CD4-positive, alpha-beta T cell treated with Interleukin-17A for 1 hour (primary cell): ENCODE data around the gene DSTN.
A peak's percentile ranks its signal among the peaks of the same experiment; 100 is the strongest.

Source experiments
- DNase-seq: peaks from one replicate; pipeline ENCODE4 v3.0.0-alpha.2; 2020

The DSTN gene

DNA sequence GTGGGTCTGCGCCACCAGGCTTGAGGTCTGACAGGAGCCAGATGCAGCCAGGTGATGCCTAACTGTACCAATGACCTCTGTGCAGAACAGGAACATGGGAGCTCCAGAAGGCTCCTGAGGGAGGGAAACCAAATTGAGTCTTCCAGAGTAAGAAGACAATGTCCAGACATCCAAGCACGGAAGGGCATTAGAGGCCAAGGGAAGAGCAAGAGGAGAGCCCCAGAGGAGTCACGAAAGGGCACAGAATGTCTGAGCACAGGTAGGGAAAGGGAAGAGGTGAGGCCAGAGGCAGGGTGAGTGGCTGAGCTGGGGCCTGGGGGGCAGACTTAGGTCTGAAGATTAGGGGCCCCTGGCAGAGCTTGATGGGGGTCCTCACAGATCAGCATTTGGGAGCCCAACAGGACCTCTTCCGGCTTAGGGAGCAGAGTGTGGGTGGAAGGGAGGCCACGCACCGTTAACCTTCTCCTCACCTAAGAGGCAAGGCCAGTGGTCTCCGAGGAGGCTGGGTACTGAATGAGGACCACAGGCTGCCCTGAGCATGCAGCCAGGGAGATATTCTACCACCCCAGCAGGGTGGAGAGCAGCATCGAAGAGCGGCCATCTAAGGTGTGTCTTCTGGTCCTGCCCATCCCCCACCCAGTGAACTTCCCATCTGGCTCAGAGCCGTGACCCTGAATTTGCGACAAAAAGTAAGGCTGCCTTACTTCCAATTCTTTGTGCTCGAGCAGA is 70.4 kb downstream of the DSTN start:
- DNase-seq = no peak

DNA sequence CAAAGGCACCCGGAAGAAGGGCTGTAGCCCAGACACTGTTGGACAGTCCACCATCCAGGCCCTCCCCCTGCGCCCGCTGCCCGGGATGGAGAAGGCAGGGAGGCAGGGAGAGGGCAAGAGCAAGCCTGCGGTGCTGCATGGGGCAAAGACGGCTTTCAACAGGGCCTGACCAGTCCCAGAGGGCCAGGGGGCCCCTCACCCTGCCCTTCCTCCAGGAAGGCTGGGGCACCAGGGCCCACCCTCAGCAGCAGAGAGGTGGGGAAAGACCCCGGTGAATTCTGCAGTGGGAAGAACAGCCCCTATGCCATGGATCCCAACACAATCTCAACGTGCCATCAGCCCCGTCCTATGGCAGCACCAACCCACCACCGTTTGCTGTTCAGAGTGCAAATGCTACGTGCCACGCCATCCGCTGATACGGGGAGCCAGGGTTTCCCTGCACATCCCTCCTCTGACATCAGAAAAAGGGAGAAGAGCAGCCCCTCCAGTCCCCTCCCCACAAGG is 71.1 kb downstream of the DSTN start:
- DNase-seq = no peak

DNA sequence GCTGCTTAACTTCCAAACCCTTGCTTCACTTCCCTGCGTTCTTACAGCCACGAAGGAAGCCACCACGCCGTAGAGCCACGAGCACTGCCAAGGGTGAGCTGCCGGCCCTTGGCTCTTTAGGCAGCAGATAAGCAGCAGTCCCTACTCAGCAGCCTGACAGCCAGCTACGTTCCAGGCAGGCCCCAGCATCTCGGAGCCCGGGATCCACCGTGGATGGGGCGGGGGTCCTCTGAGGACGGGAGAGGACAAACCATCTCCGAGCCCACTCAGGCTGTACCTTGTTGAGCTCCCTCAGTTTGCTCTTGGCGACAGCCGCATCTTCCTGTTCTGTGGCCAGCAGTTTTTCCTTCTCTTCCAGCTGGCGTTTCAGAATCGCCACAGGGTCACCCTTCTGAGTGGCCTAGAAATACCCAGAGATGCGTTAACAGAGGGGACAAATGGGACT is 71.7 kb downstream of the DSTN start:
- no peak for DNase-seq

DNA sequence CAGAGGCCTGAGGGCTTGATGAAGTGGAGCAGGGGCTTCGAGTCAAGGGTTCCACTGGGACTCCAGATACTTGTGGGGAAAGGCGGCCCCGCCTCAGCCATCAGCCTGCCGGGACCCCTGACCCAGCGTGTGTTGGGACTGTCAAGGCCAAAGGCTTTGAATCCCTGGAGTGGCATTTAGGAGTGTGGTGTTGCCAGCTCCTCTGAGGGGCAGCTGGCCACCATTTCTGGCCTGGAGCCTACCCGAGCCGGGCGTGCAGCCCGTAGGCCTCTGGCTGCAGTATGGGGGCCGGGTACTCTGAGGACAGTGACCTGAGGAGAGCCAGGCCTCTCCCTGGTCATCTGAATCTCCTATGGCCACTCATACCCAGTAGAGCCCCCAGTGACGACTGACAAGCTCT is 72.1 kb downstream of the DSTN start:
- no peak for DNase-seq

DNA sequence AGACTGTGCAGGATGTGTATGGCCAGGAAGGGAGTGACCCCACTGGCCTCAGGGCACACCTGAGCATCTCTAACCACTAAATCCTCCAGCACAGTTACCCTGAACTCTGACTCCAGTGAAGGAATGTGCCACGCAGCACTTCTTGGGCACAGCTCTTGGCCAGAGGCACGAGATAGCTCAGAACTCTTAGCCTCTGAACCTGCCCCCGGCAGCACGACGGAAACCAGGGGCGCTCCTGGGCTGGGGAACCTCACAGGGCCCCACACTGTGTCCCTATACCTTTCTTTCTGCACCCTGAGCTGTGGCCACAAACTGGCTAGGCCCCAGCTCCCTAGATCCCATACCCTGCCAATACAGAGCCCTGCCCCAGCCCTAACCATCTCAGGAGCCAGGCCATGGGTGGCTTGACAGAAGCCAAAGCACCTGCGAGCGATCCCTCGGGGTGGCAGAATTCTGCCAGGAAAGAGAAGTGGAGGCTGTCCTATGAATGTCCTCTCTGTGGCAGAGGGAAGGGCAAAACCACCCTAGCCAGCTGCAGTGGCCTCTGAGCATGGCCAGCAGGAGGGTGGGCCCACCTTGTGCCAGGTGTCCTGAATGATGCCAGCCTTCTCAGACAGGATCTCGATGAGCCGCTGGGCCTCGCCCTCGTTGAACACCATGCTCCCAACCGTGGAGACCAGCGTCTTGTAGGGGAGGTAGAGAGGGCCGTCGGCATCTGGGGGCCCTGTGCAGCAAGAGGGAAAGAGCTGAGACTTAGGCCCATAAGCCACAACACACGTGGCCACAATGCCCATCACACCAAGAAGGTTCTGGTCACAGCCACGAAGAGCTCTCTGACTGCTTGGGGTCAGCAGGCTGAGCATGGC is 72.8 kb downstream of the DSTN start:
- no peak for DNase-seq

- no peak for DNase-seq
Observed at GRCh38 chr20:17643531-17644188, 73.8 kb downstream of the DSTN start.

DNA sequence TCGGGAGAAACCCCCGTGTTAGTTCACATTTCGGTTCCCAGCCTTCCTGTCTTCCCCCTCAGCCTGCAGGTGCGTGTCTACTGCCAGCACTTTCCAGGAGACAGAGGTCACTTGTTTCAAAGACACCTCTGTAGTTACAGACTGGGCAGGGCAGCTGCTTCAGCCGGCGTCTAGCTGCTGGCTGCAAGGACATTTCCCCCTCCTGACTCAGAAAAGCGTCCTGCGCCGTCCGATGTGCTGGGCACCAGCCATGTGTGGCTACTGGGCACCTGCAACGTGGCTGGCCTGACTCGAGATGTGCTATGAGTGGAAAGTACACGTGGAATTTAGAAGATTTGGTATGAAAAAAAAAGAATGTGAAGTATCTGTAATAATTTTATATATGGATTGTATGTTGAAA is 74.6 kb downstream of the DSTN start:
- no peak for DNase-seq

DNA sequence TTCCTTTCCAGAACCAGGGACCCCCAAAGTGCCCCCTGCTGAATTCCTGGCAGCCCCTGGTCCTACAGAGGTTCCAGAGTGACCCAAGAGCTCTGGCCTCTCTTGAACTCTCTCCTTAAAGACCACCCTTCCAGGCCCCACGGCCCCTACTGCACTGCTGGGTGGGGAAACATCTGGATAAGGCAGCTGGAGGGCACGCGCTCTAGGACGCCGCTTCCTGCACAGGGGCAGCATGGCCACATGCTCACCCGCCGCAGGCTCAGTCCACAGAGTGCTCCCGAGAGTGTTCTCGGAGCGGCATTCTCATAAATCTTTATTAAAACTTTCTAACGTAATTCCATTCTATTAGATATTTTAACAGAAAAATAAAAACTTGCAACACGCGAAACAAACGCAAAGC is 75.1 kb downstream of the DSTN start:
- no peak for DNase-seq

- DNase-seq = no peak
Observed at GRCh38 chr20:17645546-17646208, 75.8 kb downstream of the DSTN start.

- DNase-seq = no peak
Observed at GRCh38 chr20:17646209-17646960, 76.5 kb downstream of the DSTN start.

- no peak for DNase-seq
Observed at GRCh38 chr20:17646961-17647301, 77.1 kb downstream of the DSTN start.

DNA sequence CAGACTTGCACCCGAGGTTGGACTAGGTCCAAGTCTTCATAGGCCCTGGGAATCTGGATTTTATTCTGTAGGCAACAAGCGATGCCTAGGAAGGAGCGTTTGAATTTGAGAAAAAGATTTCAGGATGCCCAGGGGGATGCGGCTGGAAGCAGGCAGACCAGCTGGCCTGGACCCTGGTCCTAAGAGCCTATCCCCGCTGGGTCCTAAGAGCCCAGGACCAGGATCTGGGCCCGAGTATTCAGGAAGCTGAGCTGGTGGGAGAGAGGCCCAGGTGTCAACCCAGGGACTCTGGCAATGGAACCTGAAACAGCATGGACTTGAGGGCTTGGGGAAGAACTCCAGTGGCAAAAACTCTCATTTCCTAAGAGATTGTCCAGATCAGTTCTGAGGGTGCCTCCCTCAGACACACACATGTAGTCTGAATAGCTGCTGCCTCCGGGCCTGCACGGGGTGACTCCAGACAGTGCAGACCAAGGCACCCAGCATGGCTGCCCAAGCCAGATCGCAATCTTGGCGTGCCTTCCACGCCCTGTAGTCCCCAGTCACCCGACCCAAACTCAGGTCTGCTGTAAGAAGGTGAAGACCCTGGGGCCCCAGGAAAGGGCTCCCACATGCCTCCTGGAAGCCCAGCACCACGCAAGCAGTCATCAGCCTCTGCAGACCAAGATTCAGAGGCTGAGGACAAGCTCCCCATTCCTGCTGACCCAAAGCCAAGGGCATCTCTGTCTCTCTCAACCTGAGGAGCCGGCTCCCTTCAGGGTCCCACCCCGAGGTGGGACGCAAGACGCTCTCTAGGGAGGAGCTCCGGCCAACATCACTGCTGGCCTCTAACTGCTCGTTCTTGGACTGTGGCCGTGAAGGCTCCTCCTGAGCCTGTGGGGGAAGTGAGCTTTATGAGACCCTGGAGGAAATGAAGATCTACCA is 77.8 kb downstream of the DSTN start:
- no peak for DNase-seq

- DNase-seq = no peak
Observed at GRCh38 chr20:17648315-17648646, 78.4 kb downstream of the DSTN start.

- DNase-seq = peak; percentile 37
Observed at GRCh38 chr20:17648791-17649730, 79.2 kb downstream of the DSTN start.

DNA sequence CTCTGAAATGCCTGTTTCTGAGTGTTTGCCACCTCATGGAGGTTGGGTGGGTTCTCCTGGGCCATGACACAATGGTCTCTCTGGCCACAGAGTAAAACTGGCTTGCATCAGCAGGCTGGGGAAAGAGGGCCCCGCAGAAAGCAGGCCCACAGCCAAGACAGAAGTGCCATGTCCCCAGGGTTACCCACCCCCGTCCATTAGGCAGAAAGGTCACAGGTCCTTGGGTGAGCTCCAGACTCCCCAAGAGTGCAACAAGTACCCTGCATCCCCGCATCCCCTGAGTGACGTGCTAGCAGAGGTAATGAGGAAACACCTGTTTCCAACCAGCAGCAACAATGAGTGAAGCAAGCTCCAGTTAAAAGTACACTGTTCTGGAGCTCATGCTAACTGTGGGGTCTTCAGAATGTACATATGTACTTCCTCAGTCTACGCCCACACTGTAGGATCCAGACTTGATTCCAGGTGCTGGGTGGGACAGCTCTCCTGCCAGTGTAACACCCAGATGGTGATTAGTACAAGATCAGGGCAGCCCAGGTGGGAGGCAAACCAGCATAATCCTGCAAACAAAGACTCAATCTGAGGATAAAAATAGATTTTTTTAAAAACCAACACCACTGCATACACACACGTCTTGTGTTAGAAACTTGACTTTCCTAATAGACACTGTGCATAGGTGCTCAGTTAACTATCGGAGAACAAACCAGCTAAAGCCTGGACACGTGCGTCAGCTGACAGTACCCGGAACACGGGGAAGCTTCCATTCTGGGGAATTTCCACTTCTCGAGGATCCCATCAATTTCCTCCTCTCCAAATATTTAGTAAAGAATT is 80.6 kb downstream of the DSTN start:
- no peak for DNase-seq

GRCh38 chr20:17651129-17651759 is 81.4 kb downstream of the DSTN start:
- DNase-seq = no peak

DNA sequence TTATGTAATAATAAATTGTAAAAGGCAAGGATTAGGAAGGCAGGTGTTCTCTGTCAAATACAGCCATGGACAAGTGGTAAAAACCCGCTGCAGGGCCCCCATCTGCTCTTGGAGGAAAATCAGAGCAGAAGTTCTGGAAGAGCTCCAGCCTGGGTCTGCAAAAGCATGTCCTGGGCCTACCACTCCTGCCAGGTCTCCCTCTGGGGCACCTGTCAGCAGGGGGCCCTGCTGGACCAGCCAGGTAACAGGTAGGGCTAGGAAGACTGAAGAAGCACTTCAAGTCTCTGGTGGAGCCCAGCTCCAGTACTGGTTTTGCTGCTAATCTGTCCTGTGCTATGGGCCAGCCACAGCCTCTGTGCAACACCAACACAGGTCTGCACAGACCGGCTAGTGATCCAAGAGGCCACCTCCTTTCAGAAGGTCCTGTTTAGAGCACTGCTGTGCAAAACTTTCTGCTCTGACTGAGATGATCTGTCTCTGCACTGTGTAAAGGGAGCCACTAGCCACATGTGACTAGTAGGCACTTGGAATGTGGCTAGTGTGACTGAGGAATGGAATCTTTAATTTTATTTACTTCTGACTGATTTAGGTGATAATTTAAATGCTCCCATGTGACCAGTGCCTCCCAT is 82.0 kb downstream of the DSTN start:
- no peak for DNase-seq

DNA sequence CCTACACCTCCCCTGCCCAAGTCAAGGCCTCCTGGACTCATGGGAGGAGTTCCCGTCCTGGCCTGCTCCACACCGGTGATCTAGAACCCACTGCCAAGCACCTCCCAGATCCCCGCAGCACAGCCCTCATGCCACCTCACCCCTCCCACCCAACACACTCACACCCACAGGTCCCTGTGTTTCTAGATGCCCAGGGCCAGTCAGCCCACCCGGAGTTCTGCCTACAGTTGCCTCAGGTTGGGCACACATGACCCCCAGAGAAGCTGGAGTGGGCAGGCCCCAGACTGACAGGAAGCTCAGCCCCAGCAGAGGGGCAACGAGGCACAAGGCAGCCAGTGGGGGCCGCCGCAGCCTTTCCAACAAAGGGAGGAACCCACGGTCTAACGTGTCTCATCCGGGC is 82.5 kb downstream of the DSTN start:
- no peak for DNase-seq
